GM18502 (cell line): ENCODE data around the gene SLC7A4.

Source experiments
- ATAC-seq: cut with Tn5 transposase; IDR thresholded peaks from one replicate; pipeline ENCODE4 v1.9.1; 2021; ENCODE audit warnings: mild to moderate bottlenecking; ENCODE audit not compliant: unreplicated experiment, poor library complexity

The SLC7A4 gene

DNA sequence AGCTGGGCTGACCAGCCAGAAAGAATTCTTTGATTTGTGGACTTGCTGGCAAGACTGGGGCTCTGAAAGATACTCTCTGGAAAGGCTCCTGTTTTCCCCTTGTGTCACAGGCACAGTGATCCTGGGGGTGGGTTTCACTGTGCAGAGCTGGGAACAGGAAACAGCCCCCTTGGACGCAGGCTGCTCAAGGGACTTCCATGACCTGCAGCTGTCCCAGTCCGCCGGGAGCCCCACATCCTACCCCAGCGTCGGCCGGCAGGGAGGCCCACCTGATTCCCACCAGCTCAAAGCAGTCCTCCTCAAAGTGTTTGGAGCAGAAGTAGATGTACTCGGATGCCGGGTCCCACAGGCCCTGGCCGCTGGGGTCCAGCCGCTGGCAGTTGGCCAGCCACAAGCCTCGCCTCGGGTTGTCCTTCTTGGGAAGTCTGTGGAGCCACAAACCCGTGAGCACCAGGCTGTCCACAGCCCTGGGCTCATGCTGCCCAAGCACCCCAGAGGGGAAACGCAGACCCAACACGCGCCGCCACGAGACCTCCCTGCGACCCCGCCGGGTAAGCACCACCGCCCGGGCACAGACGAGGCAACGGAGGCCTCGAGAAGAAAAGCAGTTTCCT, 31.3 kb downstream of the SLC7A4 start:
- no peak for ATAC-seq

DNA sequence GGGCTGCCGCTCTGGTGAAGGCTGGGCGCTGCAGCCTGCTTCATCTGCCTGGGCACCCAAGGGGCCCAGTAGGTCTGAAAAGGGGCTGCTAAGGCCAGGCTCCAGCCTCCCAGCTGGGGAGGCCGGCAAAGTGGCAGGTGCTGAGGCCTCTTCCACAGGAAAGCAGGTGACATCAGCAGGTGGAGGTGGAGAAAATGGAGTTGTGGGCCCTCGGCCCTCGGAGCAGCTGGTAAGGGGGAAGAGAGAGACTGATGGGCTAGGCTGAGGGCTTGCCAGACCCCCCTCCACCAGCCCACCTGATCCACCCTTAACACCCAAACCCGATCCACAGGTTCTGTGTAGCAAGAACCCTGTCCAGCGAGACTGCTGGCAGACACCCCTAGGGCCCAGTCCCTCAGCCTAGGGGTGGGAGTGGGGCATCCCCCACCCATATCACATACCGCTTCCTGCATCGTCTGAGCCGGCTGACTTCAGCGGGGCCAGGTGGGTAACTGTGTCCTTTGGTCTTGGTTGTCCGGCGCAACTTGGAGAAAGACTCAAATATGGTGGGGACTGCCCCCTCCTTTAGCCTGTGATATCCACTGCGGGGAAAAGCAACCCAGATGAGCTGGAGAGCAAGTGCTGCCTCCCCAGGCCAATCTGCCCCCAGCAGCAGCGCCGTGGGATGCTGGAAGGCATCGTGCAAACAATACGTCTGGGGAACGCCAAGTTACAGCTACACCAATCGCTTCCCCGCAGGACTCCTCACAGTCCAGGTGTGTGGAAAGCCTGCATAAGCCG, 32.0 kb downstream of the SLC7A4 start:
- ATAC-seq: no peak

DNA sequence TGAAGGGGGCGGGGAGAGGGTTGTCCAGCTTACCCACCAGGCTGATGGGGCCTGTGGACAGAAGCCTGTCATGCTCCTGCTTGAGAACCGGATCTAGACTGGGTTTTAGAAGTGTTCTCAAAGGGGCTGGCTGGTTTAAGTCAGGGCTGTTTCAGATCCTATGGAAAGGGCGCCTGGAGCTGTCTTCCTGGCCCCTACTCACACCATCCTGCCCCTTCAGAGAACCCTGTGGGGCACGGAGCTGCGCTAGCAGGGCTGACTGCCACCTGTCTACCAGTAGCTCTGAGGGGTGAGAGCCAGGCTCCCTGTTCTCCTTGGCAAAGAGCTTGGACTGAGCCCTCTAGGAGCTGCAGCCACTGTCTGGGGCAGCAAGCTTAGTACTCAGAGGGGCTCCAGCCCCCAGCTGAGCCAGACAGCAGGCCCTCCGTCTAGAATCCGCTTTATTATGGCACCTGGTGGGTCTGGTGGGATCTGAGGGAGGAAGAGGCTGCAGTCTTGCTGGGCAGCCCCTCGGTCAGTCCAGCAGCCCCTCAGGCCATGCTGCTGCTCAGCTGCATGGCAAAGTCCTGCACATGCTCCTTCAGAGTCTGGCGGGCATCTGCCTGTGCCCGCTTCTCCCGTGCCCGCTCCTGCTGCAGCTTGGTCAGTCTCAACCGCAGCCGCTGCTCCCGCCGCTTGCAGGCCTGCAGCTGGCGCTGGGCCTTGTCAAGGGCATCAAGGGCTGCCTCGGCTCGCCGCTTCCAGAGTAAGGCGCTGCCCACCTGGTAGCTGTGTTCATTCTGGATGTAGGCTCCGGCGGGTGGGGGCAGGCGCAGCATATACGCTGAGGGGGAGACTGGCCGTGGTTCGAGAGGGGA, 32.8 kb downstream of the SLC7A4 start:
- ATAC-seq: no peak

DNA sequence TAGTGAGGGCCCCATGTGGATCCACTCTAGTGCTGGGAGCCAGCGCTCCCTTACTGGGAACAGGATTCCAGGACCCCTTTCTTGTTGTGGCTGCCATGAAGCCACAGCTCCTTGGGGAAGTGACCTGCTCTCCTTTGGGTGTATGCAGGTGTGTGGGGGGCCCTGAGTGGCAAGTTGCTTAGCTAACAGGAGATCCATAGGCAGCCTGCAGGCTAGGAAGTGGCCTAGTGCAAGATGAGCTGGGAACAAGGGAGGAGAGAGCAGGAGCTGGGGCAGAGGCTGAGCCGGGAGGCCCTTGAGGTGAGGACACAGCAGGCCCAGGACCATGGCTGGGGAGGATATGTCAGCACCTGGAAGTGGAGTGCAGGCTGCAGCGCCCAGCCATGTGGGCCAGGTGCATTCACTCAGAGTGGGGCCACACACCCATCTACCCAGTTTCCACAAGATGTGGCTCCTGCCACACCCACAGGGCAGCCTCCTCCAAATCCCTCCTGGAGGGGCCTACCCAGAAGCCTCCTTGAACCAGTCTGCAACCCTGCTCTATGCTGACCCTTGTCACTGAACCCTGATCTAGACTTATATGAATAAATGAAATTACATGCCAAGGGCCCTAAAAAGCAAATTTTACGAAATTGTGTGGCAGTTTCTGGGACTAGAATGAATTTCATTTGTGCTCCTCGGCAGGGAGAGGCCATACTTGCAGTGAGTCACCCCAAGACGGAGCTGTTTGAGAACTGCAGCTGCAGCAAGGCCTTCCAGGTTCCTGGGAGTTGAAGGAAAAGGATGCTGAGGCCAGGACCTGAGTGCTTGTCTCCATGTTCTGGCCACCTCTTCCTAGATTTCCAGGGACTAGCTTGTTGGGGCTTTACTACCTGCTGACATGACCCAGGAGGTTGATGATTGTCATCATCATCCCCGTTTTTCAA, 33.7 kb downstream of the SLC7A4 start:
- no peak for ATAC-seq

DNA sequence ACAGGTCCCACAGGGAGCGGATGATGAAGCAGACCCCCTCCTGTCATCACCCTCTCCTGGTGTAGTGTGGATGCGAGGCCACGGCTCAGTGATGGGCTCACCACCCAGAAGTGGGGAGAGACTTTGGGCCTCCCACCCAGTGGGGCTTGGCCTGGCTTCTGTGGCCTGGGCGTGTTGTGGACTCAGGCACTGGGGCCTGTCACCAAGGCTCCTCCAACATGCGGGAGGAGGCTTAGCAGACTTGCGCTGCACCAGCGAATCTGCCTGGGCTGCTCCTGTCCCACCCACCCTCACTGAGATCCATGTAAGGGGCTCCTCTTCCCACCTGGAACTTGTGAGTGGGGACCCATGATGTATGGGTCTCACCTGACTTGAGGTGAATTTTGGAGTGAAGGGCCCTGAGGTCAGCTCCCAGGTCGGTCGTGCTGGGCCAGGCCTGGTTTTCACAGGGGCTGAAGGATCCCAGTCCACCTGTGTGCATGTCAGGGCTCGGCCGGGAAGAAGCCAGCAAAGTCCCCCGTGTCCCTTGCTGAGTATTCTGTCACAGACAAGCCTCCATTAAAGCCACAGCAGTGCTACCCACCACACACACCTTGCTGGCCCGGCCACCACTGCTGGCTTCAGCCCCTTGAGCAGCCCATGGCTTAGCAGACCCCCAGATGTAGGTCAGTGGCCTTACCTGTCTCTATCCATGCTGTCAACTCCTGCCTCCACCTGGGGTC, 34.7 kb downstream of the SLC7A4 start:
- ATAC-seq: no peak

DNA sequence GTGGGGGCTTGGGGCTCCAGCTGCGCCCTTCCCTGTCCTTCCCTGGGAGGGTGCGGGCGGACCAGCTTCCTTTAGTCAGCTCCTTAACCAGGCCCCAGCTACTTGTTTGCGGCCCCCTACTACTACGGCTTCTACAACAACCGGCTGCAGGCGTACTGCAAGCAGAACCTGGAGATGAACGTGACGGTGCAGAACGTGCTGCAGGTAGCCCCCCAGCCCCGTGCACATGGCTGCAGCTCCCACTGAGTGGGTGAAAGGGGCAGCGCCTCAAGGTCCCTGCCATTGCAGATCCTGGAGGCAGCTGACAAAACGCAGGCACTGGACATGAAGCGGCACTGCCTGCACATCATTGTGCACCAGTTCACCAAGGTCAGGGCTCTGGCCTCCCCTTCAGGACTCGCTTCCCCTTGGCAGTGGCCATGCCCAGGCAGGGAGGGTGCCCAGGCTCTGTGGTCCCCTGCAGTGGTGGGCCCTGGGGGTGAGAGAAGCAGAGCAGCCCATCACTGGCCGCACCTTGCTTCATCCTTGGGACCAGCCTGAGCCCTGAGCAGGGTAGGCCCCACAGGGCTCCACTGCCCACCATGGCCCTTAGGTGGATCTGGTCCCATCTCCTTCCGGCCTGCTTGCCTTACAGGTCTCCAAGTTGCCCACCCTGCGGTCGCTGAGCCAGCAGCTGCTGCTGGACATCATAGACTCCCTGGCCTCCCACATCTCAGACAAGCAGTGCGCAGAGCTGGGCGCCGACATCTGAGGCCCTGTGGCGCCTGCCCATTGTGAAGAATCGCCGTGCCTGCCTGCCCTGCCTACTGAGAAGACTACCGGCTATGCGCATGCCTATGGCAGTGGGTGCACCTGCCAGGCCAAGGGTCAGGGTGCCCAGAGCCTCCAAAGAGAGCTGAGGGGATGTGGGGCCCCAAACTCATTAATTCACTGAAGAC, 35.5 kb downstream of the SLC7A4 start:
- ATAC-seq: no peak

DNA sequence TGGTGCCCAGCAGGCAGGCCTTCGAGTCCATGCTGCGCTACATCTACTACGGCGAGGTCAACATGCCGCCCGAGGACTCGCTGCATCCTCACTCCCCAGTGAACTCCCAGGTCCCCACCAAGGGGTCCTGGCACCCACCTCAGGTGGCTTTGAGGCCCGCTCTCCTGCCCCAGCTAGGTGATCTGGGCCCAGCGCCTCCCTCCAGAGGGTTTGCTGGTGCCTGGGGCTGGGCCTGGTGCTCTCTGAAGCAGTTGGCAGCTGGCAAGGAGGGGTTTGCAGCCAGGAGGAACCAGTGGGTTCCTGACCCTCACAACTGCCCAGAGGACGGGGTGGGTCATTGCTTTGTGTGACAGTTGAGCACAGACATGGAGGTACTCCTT, 36.3 kb downstream of the SLC7A4 start:
- ATAC-seq: no peak

DNA sequence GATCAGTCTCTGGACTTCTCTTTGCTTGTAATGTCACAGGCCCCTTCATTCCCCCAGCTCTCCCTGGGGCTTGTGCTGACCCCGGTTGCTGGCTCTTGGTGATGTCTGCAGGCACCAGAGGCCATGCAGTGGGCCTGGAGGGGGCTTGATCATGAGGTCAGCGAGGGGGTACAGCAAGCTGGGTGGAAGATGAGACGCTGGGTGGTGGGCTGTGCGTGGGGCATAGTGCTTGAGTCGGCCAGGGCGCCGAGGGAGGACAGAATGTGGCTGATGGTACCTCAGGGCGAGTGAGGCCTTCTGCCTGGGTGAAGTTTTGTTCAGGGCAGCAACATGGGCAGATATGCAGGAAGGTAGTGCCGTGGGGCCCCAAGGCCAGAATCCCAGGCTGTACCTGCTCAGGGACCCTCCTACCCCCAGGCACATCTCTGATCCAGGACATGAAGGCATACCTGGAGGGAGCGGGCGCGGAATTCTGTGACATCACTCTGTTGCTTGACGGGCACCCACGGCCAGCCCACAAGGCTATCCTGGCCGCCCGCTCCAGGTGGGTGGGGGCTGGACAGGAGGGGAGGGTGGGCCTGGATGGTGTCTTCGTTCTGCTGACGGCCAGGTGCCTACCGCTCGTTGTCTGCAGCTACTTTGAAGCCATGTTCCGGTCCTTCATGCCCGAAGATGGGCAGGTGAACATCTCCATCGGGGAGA, 36.9 kb downstream of the SLC7A4 start:
- no peak for ATAC-seq

DNA sequence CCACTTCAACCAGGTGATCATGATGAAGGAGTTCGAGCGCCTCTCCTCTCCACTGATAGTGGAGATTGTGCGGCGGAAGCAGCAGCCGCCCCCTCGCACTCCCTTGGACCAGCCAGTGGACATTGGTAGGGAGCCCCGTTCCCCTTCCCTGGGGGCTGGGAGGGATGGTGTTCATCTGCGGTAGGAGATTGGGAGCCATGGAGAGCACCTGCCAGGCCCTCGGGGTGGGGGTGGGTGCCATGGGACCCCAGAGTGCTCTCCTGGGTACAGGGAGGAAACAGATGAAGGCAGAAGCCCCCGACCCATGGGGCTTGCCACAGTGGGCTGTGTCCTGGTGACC, 37.5 kb downstream of the SLC7A4 start:
- ATAC-seq: no peak

DNA sequence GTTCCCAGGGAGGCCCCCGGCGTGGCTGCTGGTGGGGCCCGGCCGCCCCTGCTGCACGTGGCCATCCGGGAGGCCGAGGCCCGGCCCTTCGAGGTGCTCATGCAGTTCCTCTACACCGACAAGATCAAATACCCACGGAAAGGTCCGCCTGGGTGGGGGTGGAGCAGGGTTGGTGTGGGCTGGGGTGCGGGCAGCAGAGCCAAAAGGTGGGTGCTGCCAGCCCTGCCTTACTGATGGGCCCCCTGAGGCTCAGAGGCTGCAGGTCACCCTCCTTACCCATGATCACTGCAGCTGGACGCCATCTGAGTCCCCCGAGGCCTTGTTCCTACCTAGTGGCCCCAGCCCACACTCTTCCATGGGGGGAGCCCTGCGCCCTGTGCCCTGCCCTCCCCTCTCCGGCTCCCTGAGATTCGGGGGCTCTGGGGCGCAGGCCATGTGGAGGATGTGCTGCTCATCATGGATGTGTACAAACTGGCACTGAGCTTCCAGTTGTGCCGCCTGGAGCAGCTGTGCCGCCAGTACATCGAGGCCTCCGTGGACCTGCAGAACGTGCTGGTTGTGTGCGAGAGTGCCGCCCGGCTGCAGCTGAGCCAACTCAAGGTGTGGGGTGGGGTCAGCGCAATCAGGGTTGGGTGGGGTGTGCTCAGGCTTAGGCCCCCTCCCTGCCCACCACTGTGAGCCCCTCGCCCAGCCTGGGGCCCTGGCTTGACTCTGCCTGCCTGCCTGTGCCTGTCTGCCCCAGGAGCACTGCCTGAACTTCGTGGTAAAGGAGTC, 38.0 kb downstream of the SLC7A4 start:
- no peak for ATAC-seq

DNA sequence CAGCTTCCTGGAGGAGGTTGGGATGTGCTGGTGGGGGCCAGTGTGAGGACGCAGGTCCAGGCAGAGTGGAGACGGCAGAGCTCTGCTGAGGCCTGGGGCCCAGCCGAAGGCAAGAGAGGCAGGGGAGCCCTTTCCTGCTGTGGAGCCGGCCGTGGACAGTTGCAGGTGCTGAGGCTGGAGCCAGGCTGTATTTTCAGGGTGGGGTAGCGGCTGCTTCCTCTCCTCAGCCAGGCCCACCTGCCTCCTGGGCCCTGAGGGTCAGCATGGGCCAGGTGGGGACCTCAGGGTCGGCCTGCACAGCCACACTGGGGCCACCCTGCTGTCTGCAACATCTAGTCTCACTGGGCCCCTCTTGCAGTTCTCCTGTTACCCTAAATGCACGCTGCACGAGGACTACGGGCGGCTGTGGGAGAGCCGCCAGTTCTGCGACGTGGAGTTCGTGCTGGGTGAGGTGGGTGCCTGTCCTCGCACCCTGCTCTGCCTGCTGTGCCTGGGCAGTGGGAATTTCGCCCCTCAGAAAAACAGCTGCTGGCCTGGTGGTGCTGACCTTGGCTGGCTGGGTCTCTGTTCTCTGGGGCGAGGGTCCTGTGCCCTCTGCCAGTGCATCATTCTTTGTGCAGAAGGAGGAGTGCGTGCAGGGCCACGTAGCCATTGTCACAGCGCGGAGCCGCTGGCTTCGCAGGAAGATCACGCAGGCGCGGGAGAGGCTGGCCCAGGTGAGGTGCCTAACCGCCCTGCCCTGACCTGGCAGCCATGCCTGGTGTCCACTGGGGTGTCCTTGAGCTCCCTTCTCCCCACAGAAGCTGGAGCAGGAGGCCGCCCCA, 38.8 kb downstream of the SLC7A4 start:
- ATAC-seq: no peak

DNA sequence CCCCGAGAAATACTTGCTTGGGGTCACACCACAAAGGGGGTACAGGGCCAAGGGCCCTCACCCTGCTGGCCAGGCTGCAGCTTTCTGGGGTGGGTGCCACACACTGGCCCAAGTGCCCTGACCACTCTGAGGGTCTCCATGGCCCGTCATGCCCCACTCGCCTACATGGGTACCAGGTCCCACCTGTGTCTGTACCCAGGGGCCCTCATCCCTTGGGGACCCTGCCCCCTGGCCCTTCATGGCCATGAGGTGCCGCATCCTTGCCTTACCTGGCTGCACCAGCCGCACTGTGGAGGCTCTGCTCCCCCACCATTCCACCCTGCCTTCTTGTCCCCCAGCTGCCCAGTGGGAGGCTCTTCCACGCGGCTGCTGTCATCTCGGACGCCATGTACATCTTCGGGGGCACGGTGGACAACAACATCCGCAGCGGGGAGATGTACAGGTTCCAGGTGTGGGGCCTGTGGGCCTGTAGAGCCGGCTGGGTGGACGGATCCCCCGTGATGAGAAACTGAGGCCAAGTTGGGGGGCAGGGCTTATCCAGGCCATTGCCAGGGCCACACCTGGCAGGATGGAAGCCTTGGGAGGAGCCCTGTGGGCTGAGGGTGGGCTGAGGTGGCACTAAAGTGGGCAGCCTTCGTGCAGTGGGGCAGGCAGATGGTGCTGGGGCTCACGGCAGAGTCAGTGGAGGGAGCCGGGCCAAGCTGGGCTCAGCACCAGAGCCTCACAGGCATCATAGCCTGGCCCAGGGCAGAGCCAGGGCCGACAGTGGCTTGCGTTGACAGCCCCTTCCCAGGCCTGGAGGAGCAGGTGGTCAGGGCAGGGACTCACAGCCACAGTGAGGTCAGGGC, 39.7 kb downstream of the SLC7A4 start:
- no peak for ATAC-seq

DNA sequence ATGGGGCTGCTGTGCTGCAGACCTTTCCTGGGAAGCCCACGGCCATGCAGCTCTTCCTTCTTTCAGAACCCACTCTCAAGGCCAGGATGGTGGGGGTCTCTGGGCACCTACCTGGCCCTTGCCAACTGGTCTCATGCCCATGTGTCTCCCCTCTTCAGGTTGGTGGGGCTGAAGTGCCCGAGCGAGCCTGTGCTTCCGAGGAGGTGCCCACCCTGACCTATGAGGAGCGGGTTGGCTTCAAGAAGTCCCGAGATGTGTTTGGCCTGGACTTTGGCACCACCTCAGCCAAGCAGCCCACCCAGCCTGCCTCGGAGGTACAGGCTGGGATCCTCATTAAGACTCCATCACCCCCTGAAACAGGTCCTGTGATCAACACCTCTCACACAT, 40.3 kb downstream of the SLC7A4 start:
- no peak for ATAC-seq

DNA sequence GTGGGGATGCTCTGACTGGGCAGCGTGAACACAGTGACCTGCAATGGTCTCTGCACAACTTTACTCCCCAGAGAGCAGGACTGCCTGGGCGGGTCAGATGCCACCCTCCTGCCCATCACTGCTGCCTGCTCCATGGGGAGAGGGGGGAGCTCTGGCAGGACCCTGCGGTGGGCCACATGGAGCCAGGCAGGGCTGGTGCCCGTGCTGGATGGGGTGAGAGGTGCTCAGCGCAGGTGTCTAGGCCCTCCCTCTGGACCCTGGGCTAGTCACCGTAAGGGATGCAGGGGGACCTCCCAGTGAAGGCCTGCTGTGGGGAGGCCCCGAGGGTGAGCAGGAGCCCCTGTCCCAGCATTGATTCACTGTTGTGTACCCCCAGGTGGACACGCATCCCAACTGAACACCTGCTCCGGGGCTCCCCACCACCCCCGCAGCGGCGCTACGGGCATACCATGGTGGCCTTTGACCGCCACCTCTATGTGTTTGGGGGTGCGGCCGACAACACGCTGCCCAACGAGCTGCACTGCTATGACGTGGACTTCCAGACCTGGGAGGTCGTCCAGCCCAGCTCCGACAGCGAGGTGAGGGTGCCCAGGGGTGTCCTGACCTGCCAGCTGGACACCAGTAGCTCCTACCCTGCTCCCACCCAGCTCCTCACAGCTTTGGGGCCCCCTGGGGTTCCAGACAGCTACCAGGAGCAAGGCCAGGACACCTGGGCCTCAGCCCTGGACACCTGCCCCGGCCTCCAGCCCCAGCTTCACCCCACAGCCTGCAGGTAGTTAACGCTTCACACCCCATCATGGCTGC, 40.9 kb downstream of the SLC7A4 start:
- no peak for ATAC-seq
